ENCODE measurements around the gene STAC3. TPM values are rescaled to one million over a fixed set of nuclear protein-coding genes. Genes with fewer than 3 reads are reported as not detected.
A peak's percentile ranks its signal among the peaks of the same experiment; 100 is the strongest.

Gene STAC3
- polyA plus RNA-seq, 1 donor from 2014 or later, result 2.4 TPM

- Mint-ChIP-seq H3K4me3 (no peak overlapping the region), H3K36me3 (peaks cover 3% of the 10 kb centered on the region), H3K27me3 (no peaks in the 10 kb centered on the region), H3K27ac (no peak overlapping the region), H3K4me1 (peaks cover 0 to 7% (median 4%) of the 10 kb centered on the region in 3 donors), H3K9me3 (no peaks in the 10 kb centered on the region)
Measured at GRCh38 chr12:57263096-57263495, 12.1 kb upstream of the STAC3 start.

GRCh38 chr12:57262126-57262822 is 11.3 kb upstream of the STAC3 start:
- Mint-ChIP-seq H3K4me3 (no peak overlapping the region), H3K4me1 (peaks cover 0 to 7% (median 4%) of the 10 kb centered on the region in 3 donors), H3K9me3 (no peaks in the 10 kb centered on the region), H3K36me3 (no peaks in the 10 kb centered on the region), H3K27me3 (no peaks in the 10 kb centered on the region), H3K27ac (no peak overlapping the region)

DNA sequence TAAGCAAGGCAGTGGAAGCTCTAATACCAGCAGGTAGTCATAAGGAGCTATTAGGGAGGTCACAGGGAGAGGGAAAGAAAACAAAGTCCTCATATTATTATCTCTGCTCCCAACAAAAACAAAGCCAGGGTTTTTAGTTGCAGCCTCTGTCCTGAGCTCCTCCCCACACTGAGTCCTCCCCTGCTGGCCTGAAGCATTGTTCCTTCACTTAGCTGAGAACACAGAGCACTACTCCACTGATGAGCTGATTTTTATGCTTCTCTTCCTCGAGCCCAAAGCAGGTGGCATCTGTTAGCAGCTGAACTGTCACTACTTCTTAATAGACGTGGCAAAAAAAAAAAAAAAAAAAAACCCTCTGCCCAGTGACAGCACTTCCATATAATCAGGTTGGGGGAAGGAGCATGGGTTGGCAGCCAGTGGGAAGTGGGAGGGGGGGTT is 10.5 kb upstream of the STAC3 start:
- Mint-ChIP-seq H3K9me3 (no peaks in the 10 kb centered on the region), H3K36me3 (no peaks in the 10 kb centered on the region), H3K4me3 (no peak overlapping the region), H3K27ac (no peak overlapping the region), H3K4me1 (peaks cover 0 to 7% (median 4%) of the 10 kb centered on the region in 3 donors), H3K27me3 (no peaks in the 10 kb centered on the region)

DNA sequence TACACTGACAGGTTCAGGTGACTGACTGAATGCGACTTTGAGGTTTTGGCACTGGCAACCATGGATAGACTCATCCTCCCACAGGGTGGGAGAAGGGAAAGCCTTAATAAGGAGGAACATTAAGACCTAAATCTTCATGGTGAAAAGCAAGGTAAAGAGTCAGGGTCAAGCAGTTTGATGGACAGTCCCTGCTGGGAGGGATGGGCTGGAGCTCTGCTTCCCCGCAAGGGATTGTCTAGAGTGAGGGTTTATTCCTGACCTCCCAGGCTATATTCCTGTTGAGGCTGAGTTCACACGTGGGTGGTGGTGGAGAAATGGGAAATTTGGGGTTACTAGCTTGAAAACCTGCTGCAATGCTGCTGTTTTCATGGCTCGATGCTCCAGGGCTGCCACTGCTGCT is 9.4 kb upstream of the STAC3 start:
- H3K36me3 Mint-ChIP-seq, result no peaks in the 10 kb centered on the region
- no peaks in the 10 kb centered on the region for H3K9me3 Mint-ChIP-seq
- H3K4me3 Mint-ChIP-seq, result no peak overlapping the region
- no peaks in the 10 kb centered on the region for H3K27me3 Mint-ChIP-seq
- no peak overlapping the region for H3K27ac Mint-ChIP-seq
- H3K4me1 Mint-ChIP-seq, result peaks cover 0 to 7% (median 4%) of the 10 kb centered on the region in 3 donors

DNA sequence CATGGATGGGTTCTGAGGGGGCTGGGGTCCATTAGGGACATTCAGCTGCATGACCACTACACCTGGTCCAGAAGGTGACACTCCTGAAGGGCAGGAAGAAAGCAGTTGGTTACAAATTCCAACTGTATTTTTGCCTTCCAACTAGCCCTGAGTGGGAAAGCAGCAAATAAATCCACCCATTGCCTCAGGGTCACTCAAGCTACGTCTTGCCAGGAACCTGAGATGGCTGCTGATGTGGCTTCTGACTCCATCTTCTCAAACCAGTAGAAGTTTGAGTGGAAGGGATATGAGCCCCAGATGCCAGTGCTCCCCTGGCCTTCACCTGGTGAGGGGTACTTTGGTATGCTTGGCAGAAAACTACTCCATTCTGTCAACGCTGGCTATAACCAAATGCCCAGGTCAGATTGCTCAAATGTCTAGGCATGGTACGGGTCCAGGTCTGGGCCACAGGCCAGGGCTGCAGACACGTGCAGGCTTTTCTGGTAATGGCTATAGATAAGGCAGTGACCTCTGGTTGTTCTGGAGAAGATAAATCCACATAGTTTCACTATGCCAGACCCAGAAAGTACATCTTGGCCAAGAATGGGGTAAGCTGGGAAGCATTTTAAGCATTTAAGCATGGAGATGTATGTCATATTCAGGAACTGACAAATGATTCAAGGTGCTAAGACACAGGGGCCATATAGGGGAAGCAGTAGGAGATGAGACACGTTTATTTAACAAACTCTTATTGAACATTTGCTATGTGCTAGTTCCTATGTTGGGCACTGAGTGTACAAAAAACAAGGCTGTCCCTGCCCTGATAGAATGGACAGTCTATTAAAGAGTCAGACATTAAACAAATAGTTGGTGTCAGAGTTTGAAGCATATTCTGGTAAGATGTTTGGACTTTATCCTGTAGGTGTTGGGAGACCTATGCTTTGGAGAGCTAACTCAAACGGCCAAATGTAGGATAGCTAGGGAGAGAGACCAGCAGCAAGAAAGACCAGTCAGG is 8.3 kb upstream of the STAC3 start:
- no peak overlapping the region for H3K27ac Mint-ChIP-seq
- H3K36me3 Mint-ChIP-seq, result no peaks in the 10 kb centered on the region
- H3K4me1 Mint-ChIP-seq, result peaks cover 0 to 7% (median 4%) of the 10 kb centered on the region in 3 donors
- no peaks in the 10 kb centered on the region for H3K9me3 Mint-ChIP-seq
- no peaks in the 10 kb centered on the region for H3K27me3 Mint-ChIP-seq
- no peak overlapping the region for H3K4me3 Mint-ChIP-seq

- no peak overlapping the region for H3K4me3 Mint-ChIP-seq
- peaks cover 6% of the 10 kb centered on the region for H3K36me3 Mint-ChIP-seq
- no peaks in the 10 kb centered on the region for H3K4me1 Mint-ChIP-seq
- H3K27me3 Mint-ChIP-seq, result no peaks in the 10 kb centered on the region
- no peak overlapping the region for H3K27ac Mint-ChIP-seq
- no peaks in the 10 kb centered on the region for H3K9me3 Mint-ChIP-seq
Measured at GRCh38 chr12:57255916-57256315, 4.9 kb upstream of the STAC3 start.

- no peak overlapping the region for H3K4me3 Mint-ChIP-seq
- H3K27me3 Mint-ChIP-seq, result no peaks in the 10 kb centered on the region
- H3K4me1 Mint-ChIP-seq, result no peaks in the 10 kb centered on the region
- peaks cover 6% of the 10 kb centered on the region for H3K36me3 Mint-ChIP-seq
- H3K27ac Mint-ChIP-seq, result no peak overlapping the region
- no peaks in the 10 kb centered on the region for H3K9me3 Mint-ChIP-seq
Measured at GRCh38 chr12:57254506-57255280, 3.7 kb upstream of the STAC3 start.

DNA sequence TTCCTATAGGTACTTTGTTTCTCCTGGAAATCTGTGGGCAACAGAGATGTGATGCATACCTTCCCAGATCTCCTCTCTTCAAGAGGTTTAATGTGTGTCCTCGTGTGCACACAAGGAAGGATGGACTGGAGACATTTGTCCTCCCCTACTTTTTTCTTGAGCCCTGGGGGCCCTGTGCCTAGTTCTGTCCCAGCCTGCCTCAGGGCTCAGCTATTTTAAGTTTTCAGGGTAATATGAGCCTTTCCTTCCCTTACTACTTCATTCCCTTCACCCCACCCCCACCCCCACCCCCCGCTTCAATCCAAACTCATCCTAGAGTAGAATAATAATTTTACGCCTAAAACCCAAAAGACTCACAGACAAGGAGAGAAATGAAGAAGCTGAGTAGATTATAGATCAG is 446 bp downstream of the STAC3 start:
- Mint-ChIP-seq H3K36me3 (peaks cover 8% of the 10 kb centered on the region), H3K4me3 (peak overlapping the region in 1 of 4 donors; percentile 28), H3K27ac (no peak overlapping the region), H3K4me1 (peaks cover 5 to 8% (median 6%) of the 10 kb centered on the region in 3 donors), H3K27me3 (no peaks in the 10 kb centered on the region), H3K9me3 (no peaks in the 10 kb centered on the region)

- Mint-ChIP-seq H3K4me3 (peak overlapping the region; percentile 10 to 69 (median 35)), H3K27ac (no peak overlapping the region), H3K9me3 (no peaks in the 10 kb centered on the region), H3K36me3 (peaks cover 8% of the 10 kb centered on the region), H3K27me3 (peaks cover 3% of the 10 kb centered on the region), H3K4me1 (peaks cover 5 to 8% (median 7%) of the 10 kb centered on the region in 3 donors)
Measured at GRCh38 chr12:57248934-57249742, 1.8 kb downstream of the STAC3 start.

DNA sequence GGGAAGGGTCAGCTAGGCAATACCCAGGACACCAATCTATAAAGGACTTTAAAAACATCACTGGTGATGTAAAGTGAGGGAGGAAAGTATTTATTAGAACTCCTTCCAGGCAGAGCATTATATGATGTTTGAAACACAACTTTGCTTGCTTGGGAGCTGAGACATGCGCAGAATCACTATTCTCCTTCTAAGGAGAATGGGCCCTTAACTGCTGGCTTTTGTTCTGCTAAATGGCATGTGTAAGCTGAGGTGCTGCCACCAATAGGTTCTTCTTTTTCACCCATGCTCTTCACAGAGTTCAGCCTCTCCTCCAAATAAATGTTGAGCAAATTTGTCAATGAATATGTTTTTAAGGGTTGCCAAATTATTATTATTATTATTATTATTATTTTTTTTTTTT is 3.9 kb downstream of the STAC3 start:
- peaks cover 9% of the 10 kb centered on the region for H3K27me3 Mint-ChIP-seq
- H3K9me3 Mint-ChIP-seq, result no peaks in the 10 kb centered on the region
- H3K27ac Mint-ChIP-seq, result no peak overlapping the region
- no peak overlapping the region for H3K4me3 Mint-ChIP-seq
- peaks cover 2% of the 10 kb centered on the region for H3K36me3 Mint-ChIP-seq
- peaks cover 16% of the 10 kb centered on the region in 3 donors for H3K4me1 Mint-ChIP-seq

DNA sequence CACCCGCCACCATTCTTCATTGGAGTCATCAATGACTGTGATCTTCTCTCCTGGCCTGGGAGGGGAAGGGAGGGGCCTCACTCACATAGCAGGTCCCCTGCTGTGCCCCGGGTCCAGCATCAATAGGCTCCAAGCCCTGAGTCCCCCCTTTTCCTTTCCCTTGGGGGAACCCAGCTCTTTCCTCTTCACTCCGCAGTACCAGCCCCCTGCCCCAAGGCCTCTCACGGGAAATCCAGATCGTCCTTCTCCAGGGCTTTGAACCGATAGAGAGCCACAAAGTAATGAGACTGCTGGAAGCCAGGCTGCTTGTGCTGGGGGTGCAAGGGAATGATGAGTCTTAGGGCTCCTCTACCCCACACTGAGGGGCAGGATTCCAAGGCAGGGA is 6.7 kb downstream of the STAC3 start:
- no peaks in the 10 kb centered on the region for H3K9me3 Mint-ChIP-seq
- peaks cover 2% of the 10 kb centered on the region for H3K36me3 Mint-ChIP-seq
- peaks cover 33 to 39% (median 36%) of the 10 kb centered on the region in 3 donors for H3K4me1 Mint-ChIP-seq
- H3K27me3 Mint-ChIP-seq, result peaks cover 31% of the 10 kb centered on the region
- peak overlapping the region in 3 of 4 donors; percentile 18 to 88 (median 84) for H3K4me3 Mint-ChIP-seq
- peak overlapping the region in 2 of 3 donors; percentile 65 to 96 for H3K27ac Mint-ChIP-seq

GRCh38 chr12:57243521-57244311 is 7.3 kb downstream of the STAC3 start:
- peaks cover 30 to 40% (median 35%) of the 10 kb centered on the region in 3 donors for H3K4me1 Mint-ChIP-seq
- H3K9me3 Mint-ChIP-seq, result no peaks in the 10 kb centered on the region
- peaks cover 34% of the 10 kb centered on the region for H3K27me3 Mint-ChIP-seq
- H3K36me3 Mint-ChIP-seq, result peaks cover 2% of the 10 kb centered on the region
- peak overlapping the region; percentile 88 to 96 (median 94) for H3K4me3 Mint-ChIP-seq
- peak overlapping the region; percentile 54 to 96 (median 59) for H3K27ac Mint-ChIP-seq

DNA sequence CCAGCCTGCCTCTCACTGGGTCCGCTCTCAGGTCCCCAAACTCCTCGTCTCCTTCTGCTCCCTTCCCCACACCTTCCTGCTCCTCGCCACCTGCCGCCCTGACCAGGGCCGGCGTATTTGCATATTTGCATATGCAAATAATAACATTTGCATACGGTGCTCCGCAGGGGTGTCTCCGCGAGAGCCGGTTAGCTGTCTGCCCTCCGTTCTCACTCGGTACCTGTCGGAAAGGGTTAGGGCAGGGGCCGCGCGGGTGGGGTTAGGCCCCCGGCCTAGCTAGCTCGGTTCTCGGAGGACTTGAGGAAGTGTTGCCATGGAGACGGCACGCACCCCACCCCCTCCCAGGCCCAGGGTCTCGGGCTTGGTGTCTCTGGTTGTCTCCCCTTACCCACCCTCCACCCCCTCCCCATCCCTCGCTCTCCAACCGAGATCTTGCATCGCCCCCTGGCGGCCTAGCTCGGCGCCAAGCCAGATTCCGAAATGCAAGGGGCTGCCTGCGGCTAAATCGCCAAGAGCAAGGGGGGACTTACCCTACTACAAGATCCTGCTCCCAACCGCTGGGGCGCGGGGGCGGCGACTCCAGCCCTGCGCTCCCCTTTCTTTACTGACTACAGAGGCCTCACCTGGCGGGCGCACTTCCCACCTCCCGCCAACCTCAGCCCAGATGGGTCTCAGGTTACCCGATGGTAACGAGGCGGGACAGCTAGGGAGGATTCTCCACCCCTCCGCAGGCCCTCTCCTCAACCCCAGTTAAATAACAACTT is 8.1 kb downstream of the STAC3 start:
- H3K4me1 Mint-ChIP-seq, result peaks cover 31 to 38% (median 34%) of the 10 kb centered on the region in 3 donors
- H3K27me3 Mint-ChIP-seq, result peaks cover 38% of the 10 kb centered on the region
- H3K27ac Mint-ChIP-seq, result peak overlapping the region; percentile 85 to 98 (median 96)
- H3K36me3 Mint-ChIP-seq, result no peaks in the 10 kb centered on the region
- no peaks in the 10 kb centered on the region for H3K9me3 Mint-ChIP-seq
- H3K4me3 Mint-ChIP-seq, result peak overlapping the region; percentile 88 to 96 (median 94)

Data from IgD-negative memory B cell (primary cell).